SK-N-SH (cell line): ENCODE measurements around the gene MRPS2.

Experiments
- CHD2 ChIP-seq: fragments of 150-350 bp; IDR thresholded peaks from 2 replicates; pipeline ENCODE4 v1.6.1; 2018; ENCODE audit warnings: low read length; ENCODE audit not compliant: partially characterized antibody
- EZH2phosphoT487 ChIP-seq: fragments of 200-600 bp; sonication (generic); IDR thresholded peaks from 2 replicates; pipeline ENCODE4 v1.6.1; 2017; ENCODE audit warnings: low read depth, mixed run types, mild to moderate bottlenecking, antibody characterized with exemption, moderate library complexity, borderline replicate concordance
- GABPA ChIP-seq: IDR thresholded peaks from 2 replicates; pipeline ENCODE4 v1.4.0; 2012; ENCODE audit warnings: low read depth, mild to moderate bottlenecking
- JUND ChIP-seq: IDR thresholded peaks from 2 replicates; pipeline ENCODE4 v1.4.0; 2012
- MEF2A ChIP-seq: IDR thresholded peaks from 2 replicates; pipeline ENCODE4 v1.4.0; 2012; ENCODE audit warnings: low read depth, borderline replicate concordance
- MXI1 ChIP-seq: IDR thresholded peaks from 2 replicates; pipeline ENCODE4 v1.6.1; 2012; ENCODE audit warnings: mild to moderate bottlenecking, low read depth, low read length, improper control_type of control experiment
- POLR2AphosphoS5 ChIP-seq: IDR thresholded peaks from 2 replicates; pipeline ENCODE4 v1.6.1; 2012; ENCODE audit warnings: low read depth, low read length
- TAF1 ChIP-seq: IDR thresholded peaks from 2 replicates; pipeline ENCODE4 v1.6.1; 2012; ENCODE audit warnings: low read depth, mild to moderate bottlenecking, low read length, moderate library complexity, borderline replicate concordance
- TF ChIP-seq, protein P1 (sequence below): fragments of 200-600 bp; sonication (generic); IDR thresholded peaks from 2 replicates; pipeline ENCODE4 v1.6.1; 2017; ENCODE audit warnings: antibody characterized with exemption, mild to moderate bottlenecking, moderate library complexity
- TF ChIP-seq, protein P2 (sequence below): IDR thresholded peaks from 2 replicates; pipeline ENCODE4 v1.6.1; 2012; ENCODE audit warnings: mild to moderate bottlenecking, low read depth, low read length, moderate library complexity
- TF ChIP-seq, protein P3 (sequence below): IDR thresholded peaks from 2 replicates; pipeline ENCODE4 v1.4.0; 2012; ENCODE audit warnings: low read depth, borderline replicate concordance

DNA sequence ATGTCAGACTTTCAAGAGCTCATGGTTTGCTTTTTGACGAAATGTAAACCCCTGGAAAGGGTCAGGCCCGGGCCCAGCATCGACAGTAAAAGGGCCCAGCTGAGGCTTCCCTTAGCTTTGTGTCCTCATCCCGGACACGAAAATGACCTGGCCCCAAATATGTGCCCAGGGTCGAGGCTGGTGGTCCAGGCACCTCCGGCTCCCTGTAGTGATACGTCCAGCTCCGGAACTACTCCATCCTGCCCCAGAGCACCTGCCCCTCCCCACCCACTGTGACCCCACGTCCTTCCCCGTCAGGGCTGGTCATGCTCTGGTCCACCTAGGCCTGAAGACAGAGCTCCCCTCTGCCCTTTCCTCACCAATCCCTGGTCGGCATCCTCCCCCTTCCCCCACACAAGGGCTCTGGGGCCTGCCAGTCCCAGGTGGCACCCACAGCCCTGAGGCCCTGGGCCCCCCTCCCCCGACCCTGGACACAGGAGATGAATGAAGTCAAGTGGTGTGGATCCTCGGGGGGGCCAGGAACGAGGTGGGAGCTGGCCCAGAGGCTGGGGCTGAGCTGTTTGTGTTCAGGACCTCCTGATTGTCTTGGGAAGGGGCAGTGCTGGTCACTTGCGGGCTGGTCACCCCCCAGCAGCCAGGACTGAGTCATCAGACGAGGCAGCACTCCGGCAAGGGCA lies 51.7 kb downstream of the MRPS2 start:
- TF ChIP-seq, protein P1, sequence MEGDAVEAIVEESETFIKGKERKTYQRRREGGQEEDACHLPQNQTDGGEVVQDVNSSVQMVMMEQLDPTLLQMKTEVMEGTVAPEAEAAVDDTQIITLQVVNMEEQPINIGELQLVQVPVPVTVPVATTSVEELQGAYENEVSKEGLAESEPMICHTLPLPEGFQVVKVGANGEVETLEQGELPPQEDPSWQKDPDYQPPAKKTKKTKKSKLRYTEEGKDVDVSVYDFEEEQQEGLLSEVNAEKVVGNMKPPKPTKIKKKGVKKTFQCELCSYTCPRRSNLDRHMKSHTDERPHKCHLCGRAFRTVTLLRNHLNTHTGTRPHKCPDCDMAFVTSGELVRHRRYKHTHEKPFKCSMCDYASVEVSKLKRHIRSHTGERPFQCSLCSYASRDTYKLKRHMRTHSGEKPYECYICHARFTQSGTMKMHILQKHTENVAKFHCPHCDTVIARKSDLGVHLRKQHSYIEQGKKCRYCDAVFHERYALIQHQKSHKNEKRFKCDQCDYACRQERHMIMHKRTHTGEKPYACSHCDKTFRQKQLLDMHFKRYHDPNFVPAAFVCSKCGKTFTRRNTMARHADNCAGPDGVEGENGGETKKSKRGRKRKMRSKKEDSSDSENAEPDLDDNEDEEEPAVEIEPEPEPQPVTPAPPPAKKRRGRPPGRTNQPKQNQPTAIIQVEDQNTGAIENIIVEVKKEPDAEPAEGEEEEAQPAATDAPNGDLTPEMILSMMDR, result no peak
- TF ChIP-seq CHD2 (no peak), EZH2phosphoT487 (no peak), MXI1 (no peak), POLR2AphosphoS5 (no peak), JUND (no peak), GABPA (no peak), MEF2A (no peak), TAF1 (no peak)
- TF ChIP-seq, protein P2, sequence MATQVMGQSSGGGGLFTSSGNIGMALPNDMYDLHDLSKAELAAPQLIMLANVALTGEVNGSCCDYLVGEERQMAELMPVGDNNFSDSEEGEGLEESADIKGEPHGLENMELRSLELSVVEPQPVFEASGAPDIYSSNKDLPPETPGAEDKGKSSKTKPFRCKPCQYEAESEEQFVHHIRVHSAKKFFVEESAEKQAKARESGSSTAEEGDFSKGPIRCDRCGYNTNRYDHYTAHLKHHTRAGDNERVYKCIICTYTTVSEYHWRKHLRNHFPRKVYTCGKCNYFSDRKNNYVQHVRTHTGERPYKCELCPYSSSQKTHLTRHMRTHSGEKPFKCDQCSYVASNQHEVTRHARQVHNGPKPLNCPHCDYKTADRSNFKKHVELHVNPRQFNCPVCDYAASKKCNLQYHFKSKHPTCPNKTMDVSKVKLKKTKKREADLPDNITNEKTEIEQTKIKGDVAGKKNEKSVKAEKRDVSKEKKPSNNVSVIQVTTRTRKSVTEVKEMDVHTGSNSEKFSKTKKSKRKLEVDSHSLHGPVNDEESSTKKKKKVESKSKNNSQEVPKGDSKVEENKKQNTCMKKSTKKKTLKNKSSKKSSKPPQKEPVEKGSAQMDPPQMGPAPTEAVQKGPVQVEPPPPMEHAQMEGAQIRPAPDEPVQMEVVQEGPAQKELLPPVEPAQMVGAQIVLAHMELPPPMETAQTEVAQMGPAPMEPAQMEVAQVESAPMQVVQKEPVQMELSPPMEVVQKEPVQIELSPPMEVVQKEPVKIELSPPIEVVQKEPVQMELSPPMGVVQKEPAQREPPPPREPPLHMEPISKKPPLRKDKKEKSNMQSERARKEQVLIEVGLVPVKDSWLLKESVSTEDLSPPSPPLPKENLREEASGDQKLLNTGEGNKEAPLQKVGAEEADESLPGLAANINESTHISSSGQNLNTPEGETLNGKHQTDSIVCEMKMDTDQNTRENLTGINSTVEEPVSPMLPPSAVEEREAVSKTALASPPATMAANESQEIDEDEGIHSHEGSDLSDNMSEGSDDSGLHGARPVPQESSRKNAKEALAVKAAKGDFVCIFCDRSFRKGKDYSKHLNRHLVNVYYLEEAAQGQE, result no peak
- TF ChIP-seq, protein P3, sequence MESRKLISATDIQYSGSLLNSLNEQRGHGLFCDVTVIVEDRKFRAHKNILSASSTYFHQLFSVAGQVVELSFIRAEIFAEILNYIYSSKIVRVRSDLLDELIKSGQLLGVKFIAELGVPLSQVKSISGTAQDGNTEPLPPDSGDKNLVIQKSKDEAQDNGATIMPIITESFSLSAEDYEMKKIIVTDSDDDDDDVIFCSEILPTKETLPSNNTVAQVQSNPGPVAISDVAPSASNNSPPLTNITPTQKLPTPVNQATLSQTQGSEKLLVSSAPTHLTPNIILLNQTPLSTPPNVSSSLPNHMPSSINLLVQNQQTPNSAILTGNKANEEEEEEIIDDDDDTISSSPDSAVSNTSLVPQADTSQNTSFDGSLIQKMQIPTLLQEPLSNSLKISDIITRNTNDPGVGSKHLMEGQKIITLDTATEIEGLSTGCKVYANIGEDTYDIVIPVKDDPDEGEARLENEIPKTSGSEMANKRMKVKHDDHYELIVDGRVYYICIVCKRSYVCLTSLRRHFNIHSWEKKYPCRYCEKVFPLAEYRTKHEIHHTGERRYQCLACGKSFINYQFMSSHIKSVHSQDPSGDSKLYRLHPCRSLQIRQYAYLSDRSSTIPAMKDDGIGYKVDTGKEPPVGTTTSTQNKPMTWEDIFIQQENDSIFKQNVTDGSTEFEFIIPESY, result no peak
